ENCODE measurements around the gene INMT.
A peak's percentile ranks its signal among the peaks of the same experiment; 100 is the strongest.

Gene INMT

DNA sequence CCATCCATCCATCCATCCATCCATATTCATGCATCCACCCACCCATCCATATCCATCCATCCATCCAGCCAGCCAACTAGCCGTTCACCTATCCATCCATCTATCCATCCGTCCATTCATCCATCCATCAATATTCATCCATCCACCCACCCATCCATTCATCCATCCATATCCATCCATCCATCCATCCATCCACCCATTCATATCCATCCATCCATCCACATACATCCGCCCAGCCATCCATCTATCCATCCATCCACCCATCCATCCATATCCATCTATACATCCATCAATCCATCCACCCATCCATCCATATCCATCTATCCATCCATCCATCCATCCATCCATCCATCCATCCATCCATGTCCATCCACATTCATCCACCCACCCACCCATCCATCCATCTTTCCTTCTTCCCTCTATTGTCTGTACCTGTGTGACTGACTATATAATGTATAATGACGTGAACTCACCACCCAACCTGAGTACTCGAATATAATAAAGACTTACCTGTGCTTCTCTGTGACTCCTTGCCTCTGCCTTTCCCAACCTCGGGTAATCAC lies 2.5 kb downstream of the INMT start:
- DNase-seq = no peak

- DNase-seq = peak; percentile 68
Measured at GRCh38 chr7:30755384-30756154, 3.6 kb downstream of the INMT start.

DNA sequence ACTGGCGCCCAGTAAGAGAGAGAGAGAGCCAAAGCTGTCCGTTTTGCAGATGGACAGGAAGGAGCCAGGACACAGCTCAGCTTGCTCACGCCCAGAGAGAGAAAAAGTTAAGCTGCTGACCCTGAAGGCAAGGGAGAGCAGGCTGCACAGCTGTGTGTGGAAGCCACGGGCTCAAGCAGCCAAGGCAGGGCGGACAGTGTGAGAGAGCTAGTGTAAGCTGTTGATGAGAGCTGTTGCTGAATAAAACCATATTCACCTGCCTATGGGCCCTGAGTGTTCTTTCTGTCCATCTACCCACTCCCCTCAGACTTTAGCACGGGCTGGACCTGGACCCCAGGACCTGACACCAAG lies 5.4 kb downstream of the INMT start:
- no peak for DNase-seq

DNA sequence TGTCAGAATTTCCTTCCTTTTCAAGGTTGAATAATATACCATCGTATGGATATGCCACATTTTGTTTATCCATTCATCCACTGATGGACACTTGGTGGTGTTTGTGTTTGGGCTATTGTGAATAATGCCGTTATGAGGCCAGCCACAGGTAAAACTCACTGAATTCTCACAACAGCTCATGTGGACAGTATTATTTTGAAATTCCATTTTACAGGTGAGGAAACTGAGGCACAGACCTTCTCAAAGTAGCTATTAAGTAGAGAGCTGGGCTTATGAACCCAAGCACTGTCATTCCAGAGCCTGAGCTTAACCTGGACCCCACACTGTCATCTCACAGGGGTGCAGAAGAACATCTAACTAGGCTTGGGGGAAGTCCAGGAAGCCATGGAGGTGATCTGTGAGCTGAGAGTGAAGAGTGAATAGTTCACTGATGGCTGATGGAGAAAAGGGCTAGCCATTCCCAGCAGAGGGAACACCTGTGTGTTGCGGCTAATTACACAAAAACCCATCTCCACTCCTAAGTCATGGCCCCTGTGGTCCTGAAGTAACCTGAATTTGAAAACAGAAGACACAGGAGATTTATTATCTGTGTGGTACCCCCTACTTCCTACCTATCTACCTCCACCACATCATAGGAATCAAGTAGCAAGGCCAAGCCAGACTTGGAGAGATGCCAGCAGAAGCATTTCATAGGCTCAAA lies 8.7 kb downstream of the INMT start:
- DNase-seq = no peak

DNA sequence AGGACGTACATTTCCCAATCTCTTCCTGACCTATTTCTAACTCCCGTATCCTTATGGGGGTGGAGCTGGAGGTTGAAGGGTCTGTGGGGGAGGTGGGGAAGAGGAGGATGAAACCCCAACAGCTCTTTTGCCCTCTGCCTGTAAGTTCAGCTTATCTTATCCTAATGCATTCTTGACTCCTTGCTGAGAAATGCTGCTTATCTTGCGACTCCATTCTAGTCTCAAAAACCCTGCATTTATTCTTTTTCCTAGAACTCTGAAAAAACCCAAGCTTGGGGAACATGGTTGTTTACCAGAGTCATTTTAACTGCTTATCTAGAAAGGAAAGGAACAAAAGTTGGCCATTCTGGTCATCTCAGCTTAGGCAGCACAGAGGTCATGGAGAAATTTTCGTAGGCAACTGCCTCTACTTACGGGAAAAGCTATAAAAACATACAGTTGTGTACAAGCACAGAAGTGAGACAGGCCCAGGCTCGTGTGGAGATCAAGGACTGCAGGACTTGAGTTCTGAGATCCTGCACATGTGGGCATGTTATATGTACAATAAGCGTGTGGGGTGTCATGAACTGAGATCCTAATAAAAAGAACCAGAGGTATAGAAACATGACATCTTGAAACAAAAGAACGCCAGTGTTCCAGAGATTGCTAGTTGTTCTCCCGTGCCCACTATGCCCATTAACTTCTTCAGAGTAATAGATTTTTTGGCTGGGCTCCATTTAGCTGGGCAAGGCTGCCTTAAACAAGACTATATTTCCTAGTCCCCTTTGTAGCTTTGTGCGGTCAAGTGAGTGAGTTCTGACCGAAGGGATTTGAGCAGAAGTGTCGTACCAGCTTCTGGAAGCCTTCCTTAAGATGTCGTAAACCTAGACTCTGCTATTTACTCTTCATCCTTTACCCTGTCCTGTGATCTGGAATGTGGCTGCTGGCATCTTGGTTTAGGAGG lies 9.6 kb downstream of the INMT start:
- DNase-seq = no peak

DNA sequence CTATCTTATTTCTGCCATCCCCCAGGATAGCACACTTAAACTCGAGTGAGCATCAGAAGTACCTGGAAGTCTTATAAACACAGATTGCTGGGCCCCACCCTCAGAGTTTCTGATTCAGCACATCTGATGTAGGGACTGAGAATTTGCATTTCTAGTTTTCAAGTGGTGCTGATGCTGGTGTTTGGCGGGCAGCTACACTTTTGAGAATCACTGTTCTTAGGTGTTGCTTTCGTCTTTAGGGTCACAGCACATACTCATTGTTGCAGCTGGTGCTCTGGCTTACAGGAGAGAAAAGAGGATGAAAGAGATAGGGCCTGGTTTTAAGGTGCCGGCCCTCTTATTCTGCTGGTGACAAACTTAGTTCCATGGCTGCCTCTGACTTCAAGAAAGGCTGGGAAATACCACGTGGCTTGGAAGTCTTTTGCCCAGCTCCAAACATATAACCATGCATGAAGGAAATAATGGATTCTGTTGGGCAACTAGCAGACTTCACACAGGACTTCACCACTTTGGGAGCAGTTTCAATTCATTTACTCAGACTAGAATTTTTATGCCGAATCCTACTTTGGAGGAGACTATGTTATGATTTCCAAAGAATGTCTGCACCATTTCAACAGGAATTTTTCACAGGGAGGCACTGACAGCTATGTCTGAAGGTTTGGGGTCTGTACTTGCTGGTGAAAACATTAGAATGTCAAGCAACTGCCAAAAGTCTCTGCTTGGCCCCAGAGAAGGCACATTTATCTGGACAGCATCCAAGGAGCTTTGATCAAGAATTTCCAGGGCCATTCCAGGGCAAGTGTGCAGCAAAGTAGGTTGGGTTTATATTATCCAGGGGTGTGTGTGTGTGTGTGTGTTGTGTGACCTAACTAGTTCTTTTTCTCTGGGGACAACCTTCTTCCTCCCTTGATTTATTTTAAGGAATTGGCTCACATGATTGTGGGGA lies 12.4 kb downstream of the INMT start:
- no peak for DNase-seq

DNA sequence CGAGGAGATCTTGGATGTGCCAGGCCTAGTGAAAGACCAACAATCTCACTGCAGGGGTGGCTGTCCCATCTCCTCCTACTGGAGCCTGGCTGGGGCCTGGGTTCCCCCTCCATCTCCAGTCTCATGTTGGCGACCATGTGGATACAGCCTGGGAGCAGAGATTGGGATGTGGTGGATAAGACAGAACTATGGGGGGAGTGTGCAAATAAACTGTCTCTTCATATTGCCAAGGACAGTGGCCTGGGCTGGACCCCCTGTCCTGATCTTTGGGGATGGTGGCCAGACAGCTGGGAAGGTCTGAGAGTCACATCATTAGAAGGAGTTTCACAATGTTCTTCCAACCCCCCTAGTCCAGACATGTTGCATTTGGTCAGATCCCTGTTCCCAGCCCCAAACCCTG lies 13.5 kb downstream of the INMT start:
- no peak for DNase-seq

DNA sequence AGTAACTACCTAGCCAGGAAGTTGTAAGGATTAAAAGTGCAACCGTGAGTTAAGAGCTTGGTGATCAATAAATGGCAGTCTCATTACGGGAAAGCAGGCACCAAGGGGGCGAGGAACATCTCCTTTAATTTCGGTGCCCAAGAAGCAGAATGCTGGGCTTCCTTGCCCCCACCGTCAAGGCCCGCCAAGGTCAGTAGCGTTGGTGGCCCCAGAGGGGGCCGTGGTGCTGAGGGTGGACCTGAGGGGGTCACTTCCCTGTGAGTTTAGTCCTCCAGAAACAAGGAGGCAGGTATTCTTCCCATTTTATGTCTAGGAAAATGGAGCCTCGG lies 18.9 kb downstream of the INMT start:
- no peak for DNase-seq

DNA sequence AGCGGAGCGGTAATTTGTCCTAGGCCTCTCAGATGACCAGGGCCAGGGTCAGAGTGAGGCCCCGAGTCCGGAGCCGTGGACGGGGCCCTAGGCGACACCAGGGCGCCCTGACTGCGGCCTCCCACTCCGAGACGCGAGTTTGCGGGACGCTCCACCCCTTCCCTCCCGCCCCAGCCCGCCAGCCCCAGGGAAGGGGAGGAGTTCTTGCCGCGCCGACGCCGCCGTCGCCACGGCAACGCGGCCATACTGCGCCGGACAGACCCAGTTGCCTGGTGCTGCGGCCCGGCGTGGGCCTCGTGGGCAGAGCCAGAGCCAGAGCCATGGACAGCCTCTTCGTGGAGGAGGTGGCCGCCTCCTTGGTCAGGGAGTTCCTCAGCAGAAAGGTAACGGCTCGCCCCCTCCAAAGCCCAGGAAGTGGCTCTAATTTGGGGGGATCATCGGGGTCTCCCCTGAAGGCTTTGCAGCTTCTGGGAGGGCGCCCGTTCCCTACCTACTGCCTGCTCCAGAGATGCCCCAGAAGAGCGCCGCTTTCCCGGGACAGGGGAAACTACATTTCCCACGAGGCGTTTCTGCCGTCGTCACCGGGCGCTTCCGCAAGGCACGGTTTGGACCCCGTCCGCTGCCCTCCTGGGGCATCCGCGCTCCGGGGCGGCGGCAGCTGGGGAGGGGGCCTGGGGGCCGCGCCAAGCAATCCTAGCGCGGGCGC lies 19.4 kb downstream of the INMT start, which contains the start of gene MINDY4:
Gene MINDY4, plus strand, starts transcription at position 244 of the 706 bp plus-strand sequence. Its CDS starts 77 bp downstream, at position 321.
- DNase-seq = peak; percentile 97

DNA sequence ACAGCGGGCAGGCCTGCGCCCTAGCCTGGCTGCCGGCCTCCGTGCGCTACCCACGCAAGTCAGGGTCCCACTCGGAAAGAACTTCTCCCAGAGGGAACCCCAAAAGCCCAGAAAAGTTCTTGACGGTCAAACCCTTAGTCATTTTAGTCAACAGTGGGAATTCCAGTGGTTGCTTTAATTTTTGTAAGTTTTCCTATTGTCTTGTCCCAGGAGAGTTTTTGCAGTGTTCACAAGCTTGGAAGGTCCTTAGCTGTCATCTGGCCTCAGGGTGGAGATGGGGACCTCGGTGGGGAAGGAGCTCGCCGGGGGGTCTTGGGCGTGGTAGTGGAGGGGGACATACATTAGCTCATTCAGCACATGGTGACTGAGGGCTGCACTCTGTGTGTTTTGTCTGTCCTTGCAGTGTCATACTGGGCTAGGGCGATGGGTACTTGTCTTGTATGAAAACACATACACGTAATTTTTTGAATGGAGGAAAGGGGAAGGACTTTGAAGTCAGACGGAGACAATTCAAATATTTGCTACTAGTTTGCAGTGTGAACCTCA lies 20.0 kb downstream of the INMT start:
- DNase-seq = peak; percentile 74

DNA sequence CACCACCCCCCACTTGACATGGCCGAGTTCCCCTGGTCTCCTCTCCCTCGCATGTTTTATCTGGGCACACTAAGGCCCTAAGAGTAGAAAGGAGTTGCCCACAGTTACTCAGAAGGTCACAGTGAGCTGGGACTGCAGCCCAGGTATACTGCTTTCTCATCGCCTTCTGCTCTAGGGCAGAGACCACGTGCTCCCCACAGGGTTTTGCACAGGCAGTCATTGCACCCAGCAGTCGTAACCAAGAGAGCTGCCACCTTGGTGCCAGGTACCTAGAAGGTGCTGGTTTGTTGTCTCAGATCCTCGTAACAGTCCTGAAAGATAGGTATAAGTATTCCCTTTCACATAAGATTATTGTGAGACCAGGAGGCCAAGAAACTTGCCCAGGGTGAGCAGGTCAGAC lies 21.0 kb downstream of the INMT start:
- DNase-seq = no peak

- no peak for DNase-seq
Measured at GRCh38 chr7:30775992-30776391, 24.1 kb downstream of the INMT start.

GRCh38 chr7:30776971-30777370 lies 25.0 kb downstream of the INMT start:
- no peak for DNase-seq

- no peak for DNase-seq
Measured at GRCh38 chr7:30778255-30779025, 26.5 kb downstream of the INMT start.

GRCh38 chr7:30779574-30779973 lies 27.6 kb downstream of the INMT start:
- DNase-seq = no peak

DNA sequence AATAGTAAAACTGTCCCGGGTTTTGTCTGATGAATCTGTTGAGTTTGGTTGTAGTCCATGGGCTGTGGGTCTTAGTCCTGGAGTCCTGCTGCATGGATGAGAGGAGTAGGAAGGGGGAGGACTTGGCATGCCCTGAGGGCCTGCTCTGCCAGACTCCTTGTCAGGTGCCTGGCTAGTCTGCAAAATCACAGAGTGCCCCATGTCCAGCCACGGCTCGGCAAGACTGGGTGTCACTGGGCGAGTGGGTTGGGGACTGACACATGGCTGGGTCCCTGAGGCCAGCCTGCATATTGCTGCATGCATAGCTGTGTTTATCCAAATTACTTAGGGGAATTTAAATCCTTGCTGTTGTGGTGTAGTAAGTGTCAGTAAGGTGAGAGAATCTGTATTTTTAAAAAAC lies 29.0 kb downstream of the INMT start:
- DNase-seq = no peak

DNA sequence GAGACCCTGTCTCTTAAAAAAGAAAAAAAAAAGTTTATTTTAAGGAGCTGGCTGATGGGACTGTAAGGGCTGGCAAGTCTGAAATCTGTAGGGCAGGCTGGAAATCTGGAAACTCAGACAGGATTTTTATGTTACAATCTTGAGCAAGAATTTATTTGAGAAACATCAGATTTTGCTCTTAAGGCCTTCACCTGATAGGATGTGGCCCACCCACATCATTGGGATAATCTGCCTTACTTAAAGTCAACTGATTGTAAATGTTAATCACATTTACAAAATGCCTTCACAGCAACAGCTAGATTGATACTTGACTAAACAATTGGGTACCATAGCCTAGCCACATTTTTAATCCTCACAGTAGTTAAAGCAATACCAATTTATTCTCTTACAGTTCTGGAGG lies 30.8 kb downstream of the INMT start:
- DNase-seq = no peak

GRCh38 chr7:30785786-30786185 lies 33.9 kb downstream of the INMT start:
- DNase-seq = no peak

DNA sequence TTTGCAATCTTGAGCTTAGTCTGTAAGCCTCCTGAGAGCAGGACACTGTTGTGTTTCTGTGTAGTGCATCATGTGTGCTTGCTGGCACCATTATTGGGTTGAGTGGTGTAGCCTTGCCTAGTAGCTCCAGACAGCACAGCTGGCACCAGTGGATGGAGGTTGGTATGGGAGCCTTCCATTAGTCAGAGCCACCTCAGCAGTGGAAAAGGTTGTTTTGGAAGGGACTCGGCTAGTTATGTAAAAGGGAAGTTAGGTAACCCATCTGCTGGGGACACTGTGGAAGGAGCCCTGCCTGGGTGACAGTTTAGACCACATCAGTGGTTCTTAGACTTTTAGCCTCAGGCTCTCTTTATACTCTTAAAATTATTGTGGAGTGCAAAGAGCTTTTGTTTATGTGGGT lies 35.6 kb downstream of the INMT start:
- no peak for DNase-seq

DNA sequence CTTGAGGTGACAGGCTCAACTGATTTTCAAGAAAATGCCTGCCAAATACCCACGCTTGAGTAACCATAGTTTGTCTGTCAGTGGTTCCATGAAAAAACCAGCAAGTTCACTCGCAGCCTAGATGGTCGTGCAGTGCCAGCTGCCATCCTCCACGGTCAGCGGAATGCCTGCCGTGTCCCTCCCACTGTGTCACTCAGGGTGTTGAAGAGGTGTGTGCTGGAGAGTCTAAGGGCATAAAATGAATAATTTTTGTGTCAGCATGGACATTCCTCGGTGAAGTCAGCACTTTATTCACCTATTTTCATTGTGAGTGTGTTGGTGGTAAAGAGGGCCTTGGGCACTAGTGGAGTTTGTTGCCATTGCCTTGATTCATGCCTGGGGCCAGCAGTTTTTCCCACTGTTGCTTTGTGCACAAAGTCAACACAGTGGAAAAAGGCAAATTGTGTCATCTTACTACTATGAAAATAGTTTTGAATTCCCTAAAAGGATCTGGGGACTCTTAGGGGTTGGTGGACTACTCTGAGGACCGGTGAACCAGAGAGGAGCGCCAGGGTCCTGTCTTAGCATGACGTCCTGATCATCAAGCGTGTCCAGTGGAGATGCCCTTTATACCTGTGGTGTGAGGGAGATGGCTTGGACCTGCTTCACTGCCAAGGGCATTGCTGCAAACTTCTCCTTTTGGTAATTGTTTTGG lies 36.9 kb downstream of the INMT start:
- DNase-seq = no peak
